Skin of body (tissue), 2 donors: ENCODE measurements around the gene GTF3C1. TPM values are rescaled to one million over a fixed set of nuclear protein-coding genes. Genes with fewer than 3 reads are reported as not detected.
"Not testable (repeated sequence)": the region's sequence is repeated elsewhere in the genome, so short reads cannot be mapped to it uniquely, and the experiment has no call there.

ENCODE experiments used
- DNase-seq: peaks from one replicate; lab custom pipeline; 2025; lab: John Stamatoyannopoulos, UW
- total RNA-seq: library from RNA; depleted of rRNA; stranded (reverse); fragments of >200 nt; gene quantifications from one replicate; pipeline ENCODE4 v1.2.3, GENCODE V29; 2014

GTF3C1 gene
- total RNA-seq, 1 donor from 2014 or later = 69.0 TPM

DNA sequence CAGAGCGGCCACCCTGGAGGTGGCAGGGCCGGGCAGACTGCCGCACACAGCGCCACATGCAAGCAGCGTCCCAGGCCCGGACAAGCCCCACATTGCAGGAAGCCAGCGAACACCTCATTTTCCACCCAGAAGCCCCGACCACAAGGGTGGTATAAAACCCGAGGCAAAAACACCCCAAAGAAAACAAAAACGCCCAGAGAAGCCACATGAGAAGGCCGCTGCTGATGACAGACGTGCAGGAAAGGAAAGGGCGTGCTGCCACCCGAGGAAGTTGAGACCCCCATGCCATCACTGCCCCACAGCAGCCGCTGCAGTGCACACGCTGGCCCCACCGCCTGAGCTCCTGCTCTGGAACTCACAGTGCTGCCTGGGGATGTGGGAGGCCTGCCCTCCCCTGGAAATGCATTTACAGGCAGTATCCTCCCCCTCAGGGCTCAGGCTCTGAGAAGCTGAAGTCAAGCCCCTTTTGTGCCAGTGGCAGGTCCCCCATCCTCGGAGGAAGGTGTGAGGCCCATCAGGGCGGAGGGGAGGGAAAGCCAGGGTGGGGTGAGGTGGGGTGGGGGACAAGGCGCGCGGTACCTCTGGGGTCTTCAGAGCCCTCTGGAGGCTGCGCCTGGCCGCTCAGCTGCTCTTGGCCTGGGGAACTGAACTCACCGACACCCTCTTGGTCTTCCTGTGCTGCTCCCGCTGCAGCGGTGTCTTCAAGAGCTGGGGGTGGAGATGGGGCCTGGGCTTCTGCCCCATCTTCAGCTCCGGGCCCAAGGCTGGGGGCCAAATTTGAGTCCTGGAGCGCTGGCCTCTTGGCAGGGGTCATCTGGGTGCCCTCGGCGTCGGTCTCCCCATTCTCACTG, 85.7 kb downstream of the GTF3C1 start:
- no peak for DNase-seq

DNA sequence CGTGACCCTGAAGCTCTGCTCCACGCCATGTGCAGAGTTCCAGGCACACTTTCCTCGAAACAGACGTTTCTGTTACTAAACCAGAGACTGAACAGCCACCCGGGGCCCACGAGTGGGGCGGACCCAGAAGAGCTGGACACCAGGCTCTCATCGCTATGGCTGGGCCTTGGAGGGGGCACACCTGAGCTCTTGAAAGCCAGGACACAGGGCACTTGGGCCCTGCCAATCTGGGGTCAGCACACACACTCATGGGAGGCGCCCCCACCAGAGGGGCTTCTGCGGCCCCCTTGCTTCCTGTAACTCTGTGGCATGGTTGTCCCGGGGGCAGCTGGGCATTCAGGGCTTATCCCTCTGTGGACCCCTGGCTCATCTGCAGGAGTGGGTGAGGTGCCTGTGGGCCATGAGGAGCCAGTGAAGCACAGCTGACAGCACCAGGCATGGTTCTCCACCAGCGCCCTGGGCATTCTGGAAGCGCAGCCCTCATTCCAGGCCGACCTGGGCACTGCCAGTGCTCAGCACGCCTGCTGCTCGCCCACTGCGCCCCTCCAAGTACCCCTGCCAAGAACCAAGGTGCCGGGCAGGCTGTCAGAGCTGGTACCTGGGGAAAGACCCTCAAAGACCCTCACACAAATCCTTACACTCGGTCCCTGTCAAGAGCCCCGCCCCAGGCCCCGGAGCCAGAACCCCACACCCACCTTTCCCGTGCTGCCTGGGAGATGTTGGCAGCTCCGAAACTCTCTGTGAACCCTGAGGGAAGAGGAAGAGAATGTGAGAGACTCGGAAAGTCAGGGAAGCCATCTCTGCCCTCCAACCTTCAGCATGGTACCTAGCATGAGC, 86.6 kb downstream of the GTF3C1 start:
- DNase-seq = no peak

DNA sequence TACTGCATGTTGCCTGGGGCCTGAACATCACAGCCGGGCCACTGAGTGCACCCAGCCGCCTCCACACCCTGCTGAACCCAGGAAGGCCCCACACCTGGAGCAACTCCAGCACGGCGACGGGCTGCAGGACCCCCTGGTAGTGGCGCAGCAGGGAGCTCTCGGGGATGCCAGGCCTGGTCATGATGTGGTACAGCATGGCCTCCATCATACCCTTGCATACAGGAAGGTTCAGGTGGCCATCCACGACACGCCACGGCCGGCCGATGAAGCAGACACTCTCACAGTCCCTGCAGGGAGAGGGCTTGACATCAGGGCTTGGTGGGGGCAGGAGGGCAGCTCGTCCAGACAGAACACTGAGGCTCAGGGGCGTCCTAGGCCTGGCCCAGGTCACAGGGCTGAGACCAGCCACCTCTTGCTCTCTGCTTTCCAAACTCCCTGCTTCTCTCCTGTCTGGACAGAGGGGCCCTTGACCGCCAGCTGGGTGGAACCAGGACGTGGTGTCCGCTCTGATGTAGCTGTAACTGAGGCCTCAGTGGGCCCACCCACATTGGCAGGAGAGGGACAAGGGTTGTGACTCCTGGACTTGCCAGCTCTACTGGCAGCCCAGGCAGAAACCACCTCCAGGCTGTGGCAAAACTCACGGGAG, 87.4 kb downstream of the GTF3C1 start:
- DNase-seq = no peak

- no peak for DNase-seq
These were observed 88.1 kb downstream of the GTF3C1 start for GRCh38 chr16:27461483-27462171.

- no peak for DNase-seq
These were observed 88.8 kb downstream of the GTF3C1 start for GRCh38 chr16:27460663-27461482.

DNA sequence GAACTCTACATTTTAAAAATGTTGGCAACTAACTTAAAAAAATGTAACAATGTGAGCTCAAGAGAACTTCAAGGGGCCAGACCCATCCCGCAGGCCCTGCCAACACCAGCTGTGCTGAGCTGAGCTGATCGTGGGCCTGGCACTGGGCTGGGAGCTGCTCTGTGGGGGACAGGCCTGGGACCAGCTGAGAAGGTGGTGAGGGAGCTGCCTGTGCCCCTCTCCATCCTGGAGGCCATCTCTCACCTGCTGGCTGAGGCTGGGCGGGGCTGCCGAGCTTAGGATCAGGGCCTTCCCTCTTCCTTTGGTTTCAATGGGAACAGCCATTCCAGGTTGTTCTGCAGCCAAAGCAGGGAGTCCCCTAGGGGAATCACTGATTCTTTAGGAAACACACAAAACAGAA, 89.5 kb downstream of the GTF3C1 start:
- DNase-seq = no peak

- DNase-seq = no peak
These were observed 90.6 kb downstream of the GTF3C1 start for GRCh38 chr16:27458987-27459688.

GRCh38 chr16:27458258-27458657, 91.5 kb downstream of the GTF3C1 start:
- peak; percentile 8 for DNase-seq

DNA sequence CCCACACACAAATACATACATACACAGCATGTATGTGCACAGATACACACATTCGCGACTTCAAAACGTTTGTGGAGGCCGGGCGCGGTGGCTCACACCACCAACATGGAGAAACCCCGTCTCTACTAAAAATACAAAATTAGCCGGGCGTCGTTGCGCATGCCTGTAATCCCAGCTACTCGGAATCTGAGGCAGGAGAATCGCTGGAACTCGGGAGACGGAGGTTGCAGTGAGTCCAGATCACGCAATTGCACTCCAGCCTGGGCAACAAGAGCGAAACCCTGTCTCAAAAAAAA, 92.2 kb downstream of the GTF3C1 start:
- not testable (repeated sequence) for DNase-seq

GRCh38 chr16:27455700-27456099, 94.0 kb downstream of the GTF3C1 start:
- no peak for DNase-seq

DNA sequence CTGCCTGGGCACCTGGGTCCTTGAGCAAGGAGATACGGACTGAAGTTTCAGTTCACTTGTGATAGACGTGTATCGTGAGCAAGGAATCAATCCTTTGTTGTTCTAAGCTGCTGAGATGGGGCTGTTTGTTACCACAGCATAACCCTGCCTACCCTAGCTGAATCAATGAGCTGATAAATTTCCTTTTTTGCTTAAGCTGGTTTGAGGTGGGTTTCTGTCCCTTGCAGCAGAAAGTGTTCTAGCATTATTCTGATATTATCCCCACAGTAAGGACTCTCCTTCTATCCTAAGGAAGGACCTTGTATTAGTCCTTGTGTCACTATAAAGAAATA, 96.3 kb downstream of the GTF3C1 start:
- no peak for DNase-seq

- DNase-seq = no peak
These were observed 96.9 kb downstream of the GTF3C1 start for GRCh38 chr16:27452569-27453493.

- DNase-seq = no peak
These were observed 99.5 kb downstream of the GTF3C1 start for GRCh38 chr16:27450196-27450549.

DNA sequence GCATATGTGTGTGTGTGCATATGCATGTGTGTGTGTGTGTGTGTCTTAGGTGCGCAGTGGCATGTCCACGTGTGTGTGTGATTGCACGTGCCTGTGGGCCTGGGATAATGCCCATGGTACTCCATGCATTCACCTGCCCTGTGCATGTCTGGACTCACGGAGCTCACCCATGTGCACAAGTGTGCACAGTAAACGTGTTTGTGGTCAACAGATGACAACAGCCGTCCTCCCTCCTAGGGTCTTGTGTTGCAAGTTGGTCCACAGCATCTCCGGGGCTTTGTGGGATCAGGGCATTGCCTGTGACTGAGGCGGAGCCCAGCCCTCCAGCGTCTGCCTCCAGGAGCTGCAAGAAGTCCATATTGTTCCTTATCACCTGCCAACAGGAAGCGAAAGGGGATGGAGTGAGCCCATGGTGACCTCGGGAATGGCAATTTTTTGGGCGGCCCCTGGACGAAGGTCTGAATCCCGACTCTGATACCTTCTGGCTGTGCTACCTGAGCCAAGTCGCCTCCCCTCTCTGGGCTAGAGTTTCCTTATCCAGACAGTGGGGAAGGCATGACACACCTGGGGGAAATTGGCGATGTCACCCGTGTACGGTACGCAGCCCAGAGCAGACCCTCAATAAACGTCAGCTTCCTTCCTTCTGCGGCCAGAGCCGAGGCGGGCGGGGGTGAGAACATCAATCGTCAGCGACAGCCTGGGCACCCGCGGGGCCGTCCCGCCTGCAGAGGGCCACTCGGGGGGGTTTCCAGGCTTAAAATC, 100.1 kb downstream of the GTF3C1 start:
- DNase-seq = no peak

DNA sequence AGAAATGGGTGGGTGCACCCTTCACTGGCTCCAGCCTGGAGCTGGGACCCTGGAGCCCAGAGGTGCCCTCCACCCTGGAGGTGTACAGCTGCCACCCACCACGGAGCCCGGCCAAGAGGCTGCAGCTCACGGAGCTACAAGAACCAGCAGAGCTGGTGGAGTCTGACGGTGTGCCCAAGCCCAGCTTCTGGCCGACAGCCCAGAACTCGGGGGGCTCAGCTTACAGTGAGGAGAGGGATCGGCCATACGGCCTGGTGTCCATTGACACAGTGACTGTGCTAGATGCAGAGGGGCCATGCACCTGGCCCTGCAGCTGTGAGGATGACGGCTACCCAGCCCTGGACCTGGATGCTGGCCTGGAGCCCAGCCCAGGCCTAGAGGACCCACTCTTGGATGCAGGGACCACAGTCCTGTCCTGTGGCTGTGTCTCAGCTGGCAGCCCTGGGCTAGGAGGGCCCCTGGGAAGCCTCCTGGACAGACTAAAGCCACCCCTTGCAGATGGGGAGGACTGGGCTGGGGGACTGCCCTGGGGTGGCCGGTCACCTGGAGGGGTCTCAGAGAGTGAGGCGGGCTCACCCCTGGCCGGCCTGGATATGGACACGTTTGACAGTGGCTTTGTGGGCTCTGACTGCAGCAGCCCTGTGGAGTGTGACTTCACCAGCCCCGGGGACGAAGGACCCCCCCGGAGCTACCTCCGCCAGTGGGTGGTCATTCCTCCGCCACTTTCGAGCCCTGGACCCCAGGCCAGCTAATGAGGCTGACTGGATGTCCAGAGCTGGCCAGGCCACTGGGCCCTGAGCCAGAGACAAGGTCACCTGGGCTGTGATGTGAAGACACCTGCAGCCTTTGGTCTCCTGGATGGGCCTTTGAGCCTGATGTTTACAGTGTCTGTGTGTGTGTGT, 100.9 kb downstream of the GTF3C1 start:
- DNase-seq = no peak

- no peak for DNase-seq
These were observed 102.4 kb downstream of the GTF3C1 start for GRCh38 chr16:27447301-27447700.

DNA sequence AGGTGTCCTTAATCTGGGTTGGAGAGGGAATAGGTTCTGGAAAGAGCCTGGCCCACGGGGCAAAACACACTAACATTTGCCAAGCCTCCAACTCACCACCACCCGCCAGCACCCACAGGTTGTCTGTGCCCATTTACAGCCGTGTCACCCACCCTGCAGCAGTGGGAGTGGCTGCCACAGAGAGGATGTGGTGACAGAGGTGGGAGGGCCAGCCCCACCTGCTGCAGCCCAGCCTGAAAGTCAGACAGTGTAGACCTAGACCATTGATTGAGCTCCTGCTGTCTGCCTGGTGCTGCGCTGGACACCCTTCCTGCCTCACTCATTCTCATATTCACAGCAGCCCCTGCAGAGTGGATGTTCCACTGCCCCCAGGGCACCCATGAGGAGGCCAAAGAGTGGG, 103.0 kb downstream of the GTF3C1 start:
- DNase-seq = no peak
